ENCODE data around the gene STXBP1. TPM values are rescaled to one million over a fixed set of nuclear protein-coding genes. Genes with fewer than 3 reads are reported as not detected.

The STXBP1 gene
- total and polyA plus RNA-seq, 9 of the 15 experiments (the other 6 are each of a cell fraction or from before 2014, with no cell fraction given) = 4.6 to 35.1 (median 9.7) TPM

- TF ChIP-seq BCLAF1 (IDR thresholded peaks at IDR 0.05; ENCODE audit: borderline replicate concordance in 1 of 2, control insufficient read depth in 1 of 2, low read depth in 2 of 2, low read length in 1 of 2) = 0 out of 4 replicates have a peak, but pooled peaks of 1 of the 2 experiments have one; percentile 63
- TF ChIP-seq ZNF398 (CRISPR knock-in tag; IDR thresholded peaks at IDR 0.05) = no peak
- TF ChIP-seq POU5F1 (IDR thresholded peaks at IDR 0.05; ENCODE audit: borderline replicate concordance, low read depth, low read length, partially characterized antibody) = peak; percentile 73
- TF ChIP-seq ZNF146 (CRISPR knock-in tag; IDR thresholded peaks at IDR 0.05; ENCODE audit: unreplicated experiment) = no peak
- TF ChIP-seq BRF2 (IDR thresholded peaks at IDR 0.05; ENCODE audit: borderline replicate concordance, insufficient read depth, insufficient read length) = no peak
- TF ChIP-seq MAX (CRISPR knock-in tag; IDR thresholded peaks at IDR 0.05) = 0 out of 2 replicates have a peak, but pooled peaks have one; percentile 93
- peak; percentile 68 for TF ChIP-seq L3MBTL2 (IDR thresholded peaks at IDR 0.05)
- peak; percentile 72; the same call in 1 of the 2 replicates for TF ChIP-seq ETV5 (CRISPR knock-in tag; IDR thresholded peaks at IDR 0.05; ENCODE audit: low read depth)
- peak; percentile 72 for TF ChIP-seq TAF1 (IDR thresholded peaks at IDR 0.05; ENCODE audit: control insufficient read depth, extremely low read depth, insufficient read depth, low read length, severe bottlenecking)
- no peak for TF ChIP-seq TEAD4 (IDR thresholded peaks at IDR 0.05; ENCODE audit: low read length)
- no peak for TF ChIP-seq TEAD4 (CRISPR knock-in tag; IDR thresholded peaks at IDR 0.05; ENCODE audit: borderline replicate concordance)
- no peak for TF ChIP-seq ZNF561 (CRISPR knock-in tag; conservative IDR thresholded peaks at IDR 0.05)
- no peak for TF ChIP-seq SMAD2 (IDR thresholded peaks at IDR 0.05; ENCODE audit: low read depth, low read length)
- TF ChIP-seq POLR2G (IDR thresholded peaks at IDR 0.05; ENCODE audit: low read depth, low read length) = peak; percentile 99
- no peak; the same call in 1 of the 2 replicates for TF ChIP-seq TCF3 (CRISPR knock-in tag; IDR thresholded peaks at IDR 0.05)
- no peak for TF ChIP-seq YBX1 (IDR thresholded peaks at IDR 0.05)
- peak; percentile 43; the same call in 1 of the 2 replicates for TF ChIP-seq BHLHE40 (IDR thresholded peaks at IDR 0.05; ENCODE audit: low read length)
- no peak for TF ChIP-seq IRF2 (CRISPR knock-in tag; IDR thresholded peaks at IDR 0.05)
Observed at GRCh38 chr9:127734747-127735529, 122.9 kb downstream of the STXBP1 start, which contains the start of gene TOR2A (continued).

Data from K562 (cell line).